GM10847 (cell line): ENCODE measurements around the gene EYA3.

Experiments
- POLR2A ChIP-seq: IDR thresholded peaks from 2 replicates; pipeline ENCODE4 v1.6.1; 2011; ENCODE audit not compliant: insufficient read length; ENCODE audit errors: extremely low read depth

The EYA3 gene

GRCh38 chr1:28123461-28123961 lies 35.1 kb upstream of the EYA3 start:
- no peak for TF ChIP-seq POLR2A

DNA sequence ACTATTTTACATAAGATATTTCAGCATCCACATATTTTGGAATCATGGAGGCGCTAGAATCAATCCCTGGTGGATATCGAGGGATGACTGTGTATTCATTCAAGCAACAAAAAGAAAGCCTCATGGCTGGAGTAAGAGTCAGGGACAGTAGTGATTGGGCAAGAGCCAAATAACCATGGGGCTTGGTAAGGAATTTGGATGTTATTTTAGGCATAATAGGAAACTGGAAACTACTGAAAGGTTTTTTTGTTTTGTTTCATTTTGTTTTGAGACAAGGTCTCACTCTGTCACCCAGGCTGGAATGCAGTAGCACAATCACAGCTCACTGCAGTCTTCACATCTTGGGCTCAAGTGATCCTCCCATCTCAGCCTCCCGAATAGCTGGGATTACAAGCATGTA lies 33.8 kb upstream of the EYA3 start:
- TF ChIP-seq POLR2A: no peak

DNA sequence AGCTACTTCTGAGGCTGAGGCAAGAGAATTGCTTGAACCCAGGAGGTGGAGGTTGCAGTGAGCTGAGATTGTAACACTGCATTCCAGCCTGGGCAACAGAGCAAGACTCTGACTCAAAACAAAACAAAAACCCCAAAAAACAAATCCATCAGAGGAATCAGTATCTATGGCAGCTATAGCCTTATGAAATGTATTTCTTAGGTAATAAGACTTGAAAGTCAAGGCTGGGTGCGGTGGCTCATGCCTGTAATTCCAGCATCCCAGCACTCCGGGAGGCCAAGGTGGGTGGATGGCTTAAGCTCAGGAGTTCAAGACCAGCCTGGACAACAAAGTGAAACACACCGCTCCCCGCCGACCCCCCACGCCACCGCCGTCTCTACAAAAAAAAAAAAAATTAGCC lies 31.1 kb upstream of the EYA3 start:
- TF ChIP-seq POLR2A: no peak

DNA sequence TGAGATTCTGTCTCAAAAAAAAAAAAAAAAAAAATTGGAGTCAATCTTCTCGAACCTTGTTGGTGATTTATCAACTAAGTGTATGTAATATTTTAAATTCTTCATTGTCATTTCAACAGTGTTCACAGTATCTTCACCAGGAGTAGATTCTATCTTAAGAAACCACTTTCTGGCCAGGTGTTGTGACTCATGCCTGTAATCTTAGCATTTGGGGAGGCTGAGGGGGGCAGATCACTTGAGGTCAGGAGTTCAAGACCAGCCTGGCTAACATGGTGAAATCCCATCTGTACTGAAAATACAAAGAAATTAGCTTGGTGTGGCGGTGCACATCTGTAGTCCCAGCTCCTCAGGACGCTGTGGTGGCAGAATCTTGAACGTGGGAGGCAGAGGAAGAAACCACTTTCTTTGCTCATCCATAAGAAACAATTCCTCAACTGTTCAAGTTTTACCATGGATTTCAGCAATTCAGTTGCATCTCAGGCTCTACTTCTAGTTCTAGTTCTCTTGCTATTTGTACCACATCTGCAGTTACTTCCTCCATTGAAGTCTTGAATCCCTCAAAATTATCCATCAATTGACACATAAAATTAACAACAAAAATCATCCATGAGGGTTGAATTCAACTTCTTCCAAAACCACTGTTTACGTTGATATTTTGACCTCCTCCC lies 30.4 kb upstream of the EYA3 start:
- TF ChIP-seq POLR2A: no peak

GRCh38 chr1:28115267-28115666 lies 26.9 kb upstream of the EYA3 start:
- TF ChIP-seq POLR2A: no peak

DNA sequence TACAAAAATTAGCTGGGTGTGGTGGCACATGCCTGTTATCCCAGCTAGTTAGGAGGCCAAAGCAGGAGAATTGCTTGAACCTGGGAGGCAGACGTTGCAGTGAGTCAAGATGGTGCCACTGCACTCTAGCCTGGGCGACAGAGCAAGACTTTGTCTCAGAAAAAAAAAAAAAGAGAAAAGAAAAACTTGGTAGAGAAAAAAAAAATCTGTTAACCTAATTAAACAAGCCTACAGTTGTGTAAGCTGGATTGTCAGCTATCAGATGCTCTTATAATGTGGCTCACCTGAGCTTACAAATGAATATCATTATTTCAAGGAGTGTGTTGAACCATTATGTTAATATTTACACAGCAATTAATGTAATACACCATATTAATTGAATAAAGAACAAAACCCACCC lies 26.4 kb upstream of the EYA3 start:
- TF ChIP-seq POLR2A: no peak

DNA sequence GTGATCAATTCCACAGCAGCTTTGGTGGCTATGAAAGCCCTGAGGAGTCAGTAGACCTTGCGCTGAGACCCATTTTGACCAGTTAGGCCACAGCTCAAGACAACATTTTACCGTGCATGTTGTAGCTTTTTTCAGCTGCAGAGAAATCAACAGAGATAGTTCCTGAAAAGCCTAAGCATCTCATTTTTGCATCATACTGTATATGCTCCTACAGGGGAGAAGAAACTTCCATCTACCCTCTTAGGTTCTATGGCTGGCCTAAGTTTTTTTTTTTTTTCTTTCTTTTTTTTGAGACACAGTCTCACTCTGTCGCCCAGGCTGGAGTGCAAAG lies 24.8 kb upstream of the EYA3 start:
- TF ChIP-seq POLR2A: no peak

GRCh38 chr1:28112388-28113241 lies 24.2 kb upstream of the EYA3 start:
- no peak for TF ChIP-seq POLR2A

DNA sequence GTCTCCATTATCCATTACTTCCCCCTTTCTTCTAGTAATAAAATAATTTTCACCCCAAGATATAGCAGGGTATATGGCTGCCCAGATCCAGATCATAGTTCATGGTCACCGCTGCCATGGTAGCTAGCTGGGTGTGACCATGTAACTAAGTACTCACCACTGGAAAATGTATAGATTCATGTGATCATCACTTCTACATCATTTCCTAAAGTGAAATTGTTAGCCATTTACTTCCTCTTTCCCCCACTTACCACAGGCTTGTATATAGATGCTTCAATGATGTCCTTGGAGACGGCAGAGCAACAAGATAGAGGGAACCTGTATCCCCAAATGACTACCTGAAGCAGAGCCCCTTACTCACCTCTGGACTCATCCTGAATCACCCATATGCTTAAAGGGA lies 22.7 kb upstream of the EYA3 start:
- TF ChIP-seq POLR2A: no peak

- TF ChIP-seq POLR2A: no peak
Measured at GRCh38 chr1:28110555-28110954, 22.1 kb upstream of the EYA3 start.

DNA sequence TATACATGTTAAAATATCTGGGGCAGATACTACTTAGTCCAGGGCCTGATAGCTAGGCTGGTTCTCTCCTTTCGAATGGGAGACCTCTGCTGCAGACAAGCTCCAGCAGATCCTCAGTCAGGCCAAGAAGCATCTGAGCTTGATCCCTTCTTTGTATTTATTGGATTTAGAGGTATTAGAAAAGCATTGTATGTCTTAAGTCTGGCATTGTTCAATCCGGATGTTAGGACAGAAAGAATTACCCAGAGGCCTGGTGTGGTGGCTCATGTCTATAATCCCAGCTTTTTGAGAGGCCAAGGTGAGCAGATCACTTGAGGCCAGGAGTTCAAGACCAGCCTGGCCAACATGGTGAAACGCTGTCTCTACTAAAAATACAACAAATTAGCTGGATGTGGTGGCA lies 21.2 kb upstream of the EYA3 start:
- no peak for TF ChIP-seq POLR2A

DNA sequence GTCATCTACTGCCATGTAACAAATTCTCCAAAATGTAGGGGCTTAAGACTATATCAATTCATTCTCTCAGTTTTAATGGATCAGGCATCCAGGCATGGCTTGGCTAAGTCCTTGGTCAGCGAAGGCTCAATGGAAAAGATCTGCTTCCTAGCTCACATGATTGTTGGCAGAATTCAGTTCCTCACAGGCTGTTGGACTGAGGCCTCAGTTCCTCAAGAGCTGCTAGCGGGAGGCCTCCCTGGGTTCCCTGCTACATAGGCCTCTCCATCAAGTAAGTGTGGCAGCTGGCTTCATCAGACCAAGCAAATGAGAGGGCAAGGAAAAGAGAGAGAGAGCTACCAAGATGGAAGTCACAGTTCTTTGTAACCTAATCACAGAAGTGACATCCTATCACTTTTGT lies 19.6 kb upstream of the EYA3 start:
- TF ChIP-seq POLR2A: no peak

- TF ChIP-seq POLR2A: no peak
Measured at GRCh38 chr1:28104866-28105467, 16.6 kb upstream of the EYA3 start.

DNA sequence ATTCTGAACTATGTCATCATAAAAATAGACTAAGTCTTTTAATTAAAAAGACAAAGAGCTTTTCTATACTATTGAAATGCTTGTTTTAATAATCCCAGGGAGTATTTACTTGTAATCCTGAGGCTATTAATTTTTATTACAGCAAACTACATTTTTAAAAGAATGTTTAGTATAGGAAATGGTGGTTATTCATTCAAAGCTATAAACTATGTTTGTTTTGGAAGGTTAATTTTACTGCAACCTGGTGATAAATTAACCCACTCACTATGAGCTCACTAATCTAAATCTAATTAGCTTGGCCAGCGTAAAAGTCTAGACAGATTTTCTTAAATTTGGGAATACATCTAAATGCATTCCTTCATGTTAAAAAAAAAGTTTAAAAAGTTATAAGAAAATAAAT lies 13.8 kb upstream of the EYA3 start:
- TF ChIP-seq POLR2A: no peak

- no peak for TF ChIP-seq POLR2A
Measured at GRCh38 chr1:28099050-28099769, 10.8 kb upstream of the EYA3 start.

DNA sequence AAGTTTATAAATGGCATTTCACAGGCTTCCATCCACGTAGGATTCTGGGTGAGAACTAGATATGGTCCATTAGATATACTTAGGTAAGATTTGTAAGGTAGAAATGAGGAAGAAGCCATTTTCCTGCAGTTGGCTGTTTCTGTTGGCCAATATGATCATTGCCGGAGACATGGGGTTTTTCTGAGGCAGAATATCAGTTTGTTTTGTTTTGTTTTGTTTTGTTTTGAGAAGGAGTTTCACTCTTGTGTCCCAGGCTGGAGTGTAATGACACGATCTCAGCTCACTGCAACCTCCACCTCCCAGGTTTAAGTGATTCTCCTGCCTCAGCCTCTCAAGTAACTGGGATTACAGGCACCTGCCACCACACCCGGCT lies 8.7 kb upstream of the EYA3 start:
- no peak for TF ChIP-seq POLR2A
